Fibroblast of the aortic adventitia (primary cell): ENCODE measurements around the gene SDCBP2. TPM values are rescaled to one million over a fixed set of nuclear protein-coding genes. Genes with fewer than 3 reads are reported as not detected.

Experiments used
- DNase-seq: peaks from one replicate; pipeline ENCODE4 v3.0.0-alpha.2; 2010; ENCODE audit warnings: low read depth
- H3K4me3 ChIP-seq: 2 replicates; pipeline ENCODE4 v1.5.1; 2011; ENCODE audit warnings: low read depth, mild to moderate bottlenecking, control low read depth, low read length, moderate library complexity
- CTCF ChIP-seq: IDR thresholded peaks from 2 replicates; pipeline ENCODE4 v1.5.1; 2011; ENCODE audit warnings: mild to moderate bottlenecking, low read length, control low read depth, inconsistent platforms; ENCODE audit not compliant: insufficient read depth
- total RNA-seq: library from RNA; depleted of rRNA; stranded (reverse); fragments of >200 nt; gene quantifications from 2 replicates; pipeline ENCODE4 v1.2.3, GENCODE V29; 2012; ENCODE audit warnings: low replicate concordance

Gene SDCBP2
- total RNA-seq, 1 donor = 1.4 TPM

- peak; percentile 70 for DNase-seq
- no peak for TF ChIP-seq CTCF
- H3K4me3 ChIP-seq = peak overlapping the region; percentile 93
These were observed 4.3 kb downstream of the SDCBP2 start for GRCh38 chr20:1324598-1325172.

- no peak for TF ChIP-seq CTCF
- no peak for DNase-seq
- H3K4me3 ChIP-seq = no peak overlapping the region
These were observed 4.9 kb downstream of the SDCBP2 start for GRCh38 chr20:1323830-1324597.

GRCh38 chr20:1323256-1323655, 5.7 kb downstream of the SDCBP2 start:
- no peak for DNase-seq
- no peak overlapping the region for H3K4me3 ChIP-seq
- no peak for TF ChIP-seq CTCF

- DNase-seq = peak; percentile 96
- no peak overlapping the region for H3K4me3 ChIP-seq
- TF ChIP-seq CTCF = no peak
These were observed 6.3 kb downstream of the SDCBP2 start for GRCh38 chr20:1322511-1323245.

- no peak for TF ChIP-seq CTCF
- DNase-seq = no peak
- H3K4me3 ChIP-seq = no peak overlapping the region
These were observed 7.3 kb downstream of the SDCBP2 start for GRCh38 chr20:1321654-1321939.

- H3K4me3 ChIP-seq = no peak overlapping the region
- DNase-seq = no peak
- no peak for TF ChIP-seq CTCF
These were observed 7.9 kb downstream of the SDCBP2 start for GRCh38 chr20:1320902-1321653.
